Loucy (cell line): ENCODE results near the gene SIL1.

Experiments
- H2AFZ ChIP-seq: fragments of 200-600 bp; sonication (generic); 2 replicates; pipeline ENCODE4 v1.6.0; 2016; ENCODE audit warnings: antibody characterized with exemption, mild to moderate bottlenecking, low read length, moderate library complexity
- H3F3A ChIP-seq: fragments of 200-600 bp; 2 replicates; pipeline ENCODE4 v1.6.0; 2016; ENCODE audit warnings: antibody characterized with exemption, low read depth, mild to moderate bottlenecking
- H3K27me3 ChIP-seq: fragments of 200-600 bp; sonication (generic); 2 replicates; pipeline ENCODE4 v1.6.1; 2014; ENCODE audit warnings: low read length, mild to moderate bottlenecking; ENCODE audit not compliant: insufficient read depth, poor library complexity, severe bottlenecking
- H3K36me3 ChIP-seq: fragments of 200-600 bp; sonication (generic); 2 replicates; pipeline ENCODE4 v1.6.1; 2016; ENCODE audit warnings: low read length; ENCODE audit not compliant: insufficient read depth
- H3K4me1 ChIP-seq: fragments of 200-600 bp; sonication (generic); 2 replicates; pipeline ENCODE4 v1.5.1; 2014; ENCODE audit warnings: low read length, mild to moderate bottlenecking; ENCODE audit not compliant: insufficient read depth, poor library complexity, severe bottlenecking
- H3K4me2 ChIP-seq: fragments of 200-600 bp; sonication (generic); 2 replicates; pipeline ENCODE4 v1.6.0; 2014; ENCODE audit warnings: antibody characterized with exemption, low read length, low read depth, mild to moderate bottlenecking; ENCODE audit not compliant: poor library complexity, severe bottlenecking
- H3K4me3 ChIP-seq: fragments of 200-600 bp; sonication (generic); 2 replicates; pipeline ENCODE4 v1.5.1; 2014; ENCODE audit warnings: low read length, mild to moderate bottlenecking, mixed read lengths; ENCODE audit not compliant: poor library complexity, severe bottlenecking
- H3K79me2 ChIP-seq: fragments of 200-600 bp; sonication (generic); 2 replicates; pipeline ENCODE4 v1.6.1; 2014; ENCODE audit warnings: low read length; ENCODE audit not compliant: insufficient read depth
- H3K9ac ChIP-seq: fragments of 200-600 bp; sonication (generic); 2 replicates; pipeline ENCODE4 v1.6.0; 2014; ENCODE audit warnings: mild to moderate bottlenecking, low read depth, low read length, moderate library complexity; ENCODE audit not compliant: poor library complexity, severe bottlenecking
- H3K9me2 ChIP-seq: fragments of 200-600 bp; sonication (generic); replicated peaks from 2 replicates; pipeline ENCODE4 v1.6.1; 2016; ENCODE audit warnings: low read depth, low read length, mixed read lengths
- H3K9me3 ChIP-seq: fragments of 200-600 bp; sonication (generic); 2 replicates; pipeline ENCODE4 v1.6.1; 2014; ENCODE audit warnings: mild to moderate bottlenecking, antibody characterized with exemption, low read length, low read depth; ENCODE audit not compliant: insufficient read depth
- H4K20me1 ChIP-seq: fragments of 200-600 bp; sonication (generic); 2 replicates; pipeline ENCODE4 v1.6.0; 2014; ENCODE audit warnings: antibody characterized with exemption, low read length, mild to moderate bottlenecking; ENCODE audit not compliant: insufficient read depth, poor library complexity, severe bottlenecking
- EZH2phosphoT487 ChIP-seq: fragments of 200-600 bp; IDR thresholded peaks from 2 replicates; pipeline ENCODE4 v1.6.1; 2018; ENCODE audit warnings: antibody characterized with exemption, mild to moderate bottlenecking, moderate library complexity, borderline replicate concordance
- TF ChIP-seq, protein P1 (sequence below): fragments of 200-600 bp; sonication (generic); conservative IDR thresholded peaks from 2 replicates; pipeline ENCODE4 v1.5.1; 2014; ENCODE audit warnings: mild to moderate bottlenecking, antibody characterized with exemption, low read length

SIL1 gene

DNA sequence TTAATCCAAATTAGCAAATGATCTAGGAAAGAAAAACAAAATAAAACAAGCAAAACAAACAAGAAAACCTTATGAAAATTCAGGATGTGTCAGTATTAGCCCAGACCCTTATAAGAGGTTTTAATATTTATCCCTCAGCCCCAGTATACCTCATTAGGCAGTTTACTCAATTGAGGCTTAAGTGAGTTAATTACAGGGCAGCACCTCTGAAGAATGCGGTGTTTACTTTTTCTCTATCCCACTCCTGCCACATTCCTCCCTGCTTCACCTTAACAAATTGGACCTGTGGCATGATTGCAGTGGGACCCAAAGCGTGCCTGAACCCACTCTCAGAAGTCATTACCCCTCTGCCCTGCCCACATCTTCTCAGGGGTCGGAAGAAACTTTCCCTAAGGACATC lies 67.1 kb downstream of the SIL1 start:
- no peaks in the 10 kb centered on the region for H4K20me1 ChIP-seq
- no peaks in the 10 kb centered on the region for H3K36me3 ChIP-seq
- no peak overlapping the region for H3K4me2 ChIP-seq
- no peak overlapping the region for H3K4me3 ChIP-seq
- no peaks in the 10 kb centered on the region for H3K9me3 ChIP-seq
- H3K79me2 ChIP-seq: no peaks in the 10 kb centered on the region
- no peak overlapping the region for H2AFZ ChIP-seq
- no peaks in the 10 kb centered on the region for H3K27me3 ChIP-seq
- H3F3A ChIP-seq: no peaks in the 10 kb centered on the region
- no peak overlapping the region for H3K9ac ChIP-seq
- no peaks in the 10 kb centered on the region for H3K9me2 ChIP-seq
- H3K4me1 ChIP-seq: no peaks in the 10 kb centered on the region
- TF ChIP-seq EZH2phosphoT487: no peak
- TF ChIP-seq, protein P1, sequence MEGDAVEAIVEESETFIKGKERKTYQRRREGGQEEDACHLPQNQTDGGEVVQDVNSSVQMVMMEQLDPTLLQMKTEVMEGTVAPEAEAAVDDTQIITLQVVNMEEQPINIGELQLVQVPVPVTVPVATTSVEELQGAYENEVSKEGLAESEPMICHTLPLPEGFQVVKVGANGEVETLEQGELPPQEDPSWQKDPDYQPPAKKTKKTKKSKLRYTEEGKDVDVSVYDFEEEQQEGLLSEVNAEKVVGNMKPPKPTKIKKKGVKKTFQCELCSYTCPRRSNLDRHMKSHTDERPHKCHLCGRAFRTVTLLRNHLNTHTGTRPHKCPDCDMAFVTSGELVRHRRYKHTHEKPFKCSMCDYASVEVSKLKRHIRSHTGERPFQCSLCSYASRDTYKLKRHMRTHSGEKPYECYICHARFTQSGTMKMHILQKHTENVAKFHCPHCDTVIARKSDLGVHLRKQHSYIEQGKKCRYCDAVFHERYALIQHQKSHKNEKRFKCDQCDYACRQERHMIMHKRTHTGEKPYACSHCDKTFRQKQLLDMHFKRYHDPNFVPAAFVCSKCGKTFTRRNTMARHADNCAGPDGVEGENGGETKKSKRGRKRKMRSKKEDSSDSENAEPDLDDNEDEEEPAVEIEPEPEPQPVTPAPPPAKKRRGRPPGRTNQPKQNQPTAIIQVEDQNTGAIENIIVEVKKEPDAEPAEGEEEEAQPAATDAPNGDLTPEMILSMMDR: no peak

DNA sequence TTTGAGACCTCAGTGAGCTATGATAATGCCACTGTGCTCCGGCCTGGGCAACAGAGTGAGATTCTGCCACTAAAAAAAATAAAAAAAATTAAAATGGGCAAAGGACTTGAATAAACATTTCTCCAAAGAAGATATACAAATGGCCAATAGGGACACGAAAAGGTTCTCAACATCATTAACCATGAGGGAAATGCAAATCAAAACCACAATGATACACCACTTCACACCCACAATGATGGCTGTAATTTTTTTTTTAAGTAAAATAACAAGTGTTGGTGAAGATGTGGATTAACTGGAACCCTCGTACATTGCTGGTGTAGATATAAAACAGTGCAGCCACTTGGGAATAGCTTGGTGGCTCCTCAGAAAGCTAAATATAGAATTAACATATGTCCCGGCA lies 68.0 kb downstream of the SIL1 start:
- no peaks in the 10 kb centered on the region for H3K27me3 ChIP-seq
- H3K36me3 ChIP-seq: no peaks in the 10 kb centered on the region
- H4K20me1 ChIP-seq: no peaks in the 10 kb centered on the region
- H2AFZ ChIP-seq: no peak overlapping the region
- no peaks in the 10 kb centered on the region for H3K4me1 ChIP-seq
- H3K79me2 ChIP-seq: no peaks in the 10 kb centered on the region
- TF ChIP-seq, protein P1: no peak
- TF ChIP-seq EZH2phosphoT487: no peak
- H3F3A ChIP-seq: no peaks in the 10 kb centered on the region
- no peak overlapping the region for H3K4me2 ChIP-seq
- no peak overlapping the region for H3K9ac ChIP-seq
- H3K9me2 ChIP-seq: no peaks in the 10 kb centered on the region
- H3K9me3 ChIP-seq: no peaks in the 10 kb centered on the region
- H3K4me3 ChIP-seq: no peak overlapping the region

DNA sequence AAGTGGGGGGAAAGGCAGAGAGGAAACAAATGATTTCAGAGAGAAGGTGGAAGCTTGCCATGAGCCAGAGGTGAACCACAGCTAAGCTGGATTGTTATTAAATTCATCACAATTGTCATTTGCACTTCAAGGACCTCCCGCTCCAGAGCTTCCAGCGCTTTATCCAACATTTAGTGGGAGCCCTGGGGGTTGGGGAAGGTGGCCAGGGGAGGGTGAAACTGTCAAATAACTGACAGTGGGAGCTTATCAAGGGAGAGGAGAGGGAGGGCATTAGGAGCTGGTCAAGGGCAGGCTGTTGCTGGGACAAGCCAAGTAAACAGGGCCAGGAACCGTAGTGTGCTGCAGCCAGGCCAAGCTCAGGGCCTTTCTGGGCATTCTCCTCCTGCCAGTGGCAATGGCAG lies 71.5 kb downstream of the SIL1 start:
- no peak overlapping the region for H3K4me2 ChIP-seq
- H3K4me3 ChIP-seq: no peak overlapping the region
- H3K36me3 ChIP-seq: peaks cover 5% of the 10 kb centered on the region; the same call in 1 of the 2 replicates
- no peaks in the 10 kb centered on the region for H3K9me2 ChIP-seq
- no peak overlapping the region for H3K9ac ChIP-seq
- H2AFZ ChIP-seq: no peak overlapping the region
- no peaks in the 10 kb centered on the region for H3K79me2 ChIP-seq
- H3K9me3 ChIP-seq: no peaks in the 10 kb centered on the region
- no peaks in the 10 kb centered on the region for H3F3A ChIP-seq
- no peaks in the 10 kb centered on the region for H3K27me3 ChIP-seq
- H3K4me1 ChIP-seq: no peaks in the 10 kb centered on the region
- TF ChIP-seq, protein P1: no peak
- TF ChIP-seq EZH2phosphoT487: no peak
- H4K20me1 ChIP-seq: no peaks in the 10 kb centered on the region
